ENCODE results near the gene PPP3CA.
A peak's percentile ranks its signal among the peaks of the same experiment; 100 is the strongest.

Gene PPP3CA

GRCh38 chr4:101169044-101170014 lies 178.0 kb downstream of the PPP3CA start:
- DNase-seq = peak; percentile 68

- no peak for DNase-seq
Measured at GRCh38 chr4:101163936-101164335, 183.4 kb downstream of the PPP3CA start.

DNA sequence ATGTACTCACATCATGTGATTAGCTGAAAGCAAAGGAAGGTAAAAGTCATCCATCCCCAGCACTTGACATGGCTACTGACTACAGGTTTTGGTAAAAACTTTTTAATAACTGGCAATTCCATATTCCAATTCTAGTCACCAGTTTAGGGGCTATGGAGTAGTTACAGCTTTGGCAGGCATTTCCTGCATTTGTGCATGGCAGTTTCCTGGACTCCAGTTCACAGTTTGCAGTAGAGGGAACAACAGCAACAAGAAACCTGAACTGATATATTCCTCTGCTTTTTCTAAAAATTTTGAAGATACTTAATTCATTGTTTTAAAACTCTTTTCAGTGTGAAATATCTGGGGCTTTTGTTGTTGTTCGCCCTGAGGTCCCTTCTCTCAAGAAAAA lies 184.3 kb downstream of the PPP3CA start:
- DNase-seq = no peak

DNA sequence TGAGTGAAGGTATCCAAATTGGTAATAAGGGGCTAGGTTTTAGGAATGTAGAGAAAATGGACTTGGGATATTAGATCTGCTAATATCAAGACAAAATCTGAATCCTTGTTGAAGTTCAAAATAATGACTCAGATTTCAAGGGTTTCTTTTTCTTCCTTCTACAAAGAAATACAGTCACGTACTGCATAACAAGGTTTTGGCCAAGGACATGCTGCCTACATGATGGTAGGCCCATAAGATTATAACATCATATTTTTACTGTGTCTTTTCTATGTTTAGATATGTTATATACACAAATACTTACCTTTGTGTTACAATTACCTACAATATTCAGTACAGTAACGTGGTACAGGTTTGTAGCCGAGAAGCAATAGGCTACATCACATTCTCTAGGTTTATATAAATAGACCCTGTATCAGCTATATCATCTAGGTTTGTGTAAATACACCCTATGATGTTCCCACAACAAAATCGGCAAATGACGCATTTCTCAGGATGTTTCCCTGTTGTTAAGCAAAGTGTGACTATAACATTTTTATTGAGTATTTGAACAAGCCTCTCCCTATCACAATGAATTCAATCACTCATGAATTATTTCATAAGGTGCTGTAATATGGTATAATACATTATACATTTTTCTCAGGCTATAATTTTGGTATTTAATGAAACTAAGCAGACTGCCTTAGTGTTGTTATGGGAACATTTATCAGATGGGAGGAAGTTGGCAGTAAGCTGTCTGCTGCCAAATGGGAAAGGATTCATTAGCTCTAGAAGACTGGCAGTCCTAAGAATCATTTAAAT lies 186.3 kb downstream of the PPP3CA start:
- no peak for DNase-seq

GRCh38 chr4:101158507-101158906 lies 188.8 kb downstream of the PPP3CA start:
- no peak for DNase-seq

GRCh38 chr4:101158134-101158482 lies 189.2 kb downstream of the PPP3CA start:
- DNase-seq = no peak

GRCh38 chr4:101157415-101158133 lies 189.8 kb downstream of the PPP3CA start:
- DNase-seq = no peak

GRCh38 chr4:101156619-101157310 lies 190.6 kb downstream of the PPP3CA start:
- no peak for DNase-seq

GRCh38 chr4:101155945-101156344 lies 191.4 kb downstream of the PPP3CA start:
- DNase-seq = no peak

GRCh38 chr4:101155368-101155767 lies 192.0 kb downstream of the PPP3CA start:
- DNase-seq = no peak

- no peak for DNase-seq
Measured at GRCh38 chr4:101153653-101154052, 193.7 kb downstream of the PPP3CA start.

- no peak for DNase-seq
Measured at GRCh38 chr4:101152521-101152920, 194.8 kb downstream of the PPP3CA start.

DNA sequence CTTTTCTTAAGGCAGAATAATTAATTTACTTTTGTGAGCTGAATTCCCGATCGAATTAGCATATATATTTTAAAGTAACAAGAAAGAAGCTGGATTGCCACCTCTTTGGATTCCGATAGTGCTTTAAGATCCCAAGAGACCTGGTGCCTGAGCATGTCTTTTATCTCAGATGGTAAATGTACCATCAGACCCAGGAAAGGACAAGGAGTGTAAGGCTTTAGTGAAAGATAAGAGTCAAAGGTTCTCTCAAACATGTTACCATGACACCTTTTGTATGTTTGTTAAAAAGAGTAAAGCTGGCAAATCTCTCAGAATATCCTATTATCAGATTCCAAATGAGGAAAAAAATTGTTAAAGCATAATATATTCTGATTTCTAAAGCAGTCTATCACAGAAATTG lies 198.8 kb downstream of the PPP3CA start:
- no peak for DNase-seq

GRCh38 chr4:101147283-101147682 lies 200.0 kb downstream of the PPP3CA start:
- no peak for DNase-seq

DNA sequence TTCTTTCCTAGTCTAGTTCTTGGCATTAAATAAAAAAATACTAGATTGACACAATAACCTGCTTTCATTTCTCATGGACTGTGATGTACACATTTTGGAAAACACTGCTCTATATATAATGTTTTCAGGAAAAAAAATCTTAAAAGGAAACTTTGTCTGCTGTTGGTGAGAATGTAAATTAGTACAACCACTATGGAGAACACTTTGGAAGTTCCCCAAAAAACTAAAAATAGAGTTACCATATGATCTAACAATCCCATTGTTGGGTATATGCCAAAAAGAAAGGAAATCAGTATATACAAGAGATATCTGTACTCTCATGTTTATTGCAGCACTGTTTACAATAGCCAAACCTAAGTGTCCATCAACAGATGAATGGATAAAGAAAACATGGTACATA lies 202.3 kb downstream of the PPP3CA start:
- DNase-seq = no peak

DNA sequence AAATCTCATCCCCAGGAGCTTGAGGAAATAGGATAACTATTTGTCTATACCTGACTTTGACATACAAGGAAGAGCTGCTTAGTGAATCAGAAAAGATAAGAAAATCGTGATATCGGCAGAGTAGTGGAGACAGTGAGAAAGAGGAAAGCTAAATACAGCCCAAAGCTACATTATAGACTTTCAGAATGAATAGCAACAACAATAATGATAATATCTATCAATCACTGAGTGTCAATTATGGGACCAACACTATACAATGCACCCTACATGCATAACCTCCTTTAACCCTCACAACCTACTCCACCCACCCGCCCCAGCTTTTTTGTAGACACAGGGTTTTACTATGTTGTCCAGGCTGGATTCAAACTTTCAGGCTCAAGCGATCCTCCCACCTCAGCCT lies 205.1 kb downstream of the PPP3CA start:
- DNase-seq = no peak

GRCh38 chr4:101141855-101142254 lies 205.5 kb downstream of the PPP3CA start:
- no peak for DNase-seq

DNA sequence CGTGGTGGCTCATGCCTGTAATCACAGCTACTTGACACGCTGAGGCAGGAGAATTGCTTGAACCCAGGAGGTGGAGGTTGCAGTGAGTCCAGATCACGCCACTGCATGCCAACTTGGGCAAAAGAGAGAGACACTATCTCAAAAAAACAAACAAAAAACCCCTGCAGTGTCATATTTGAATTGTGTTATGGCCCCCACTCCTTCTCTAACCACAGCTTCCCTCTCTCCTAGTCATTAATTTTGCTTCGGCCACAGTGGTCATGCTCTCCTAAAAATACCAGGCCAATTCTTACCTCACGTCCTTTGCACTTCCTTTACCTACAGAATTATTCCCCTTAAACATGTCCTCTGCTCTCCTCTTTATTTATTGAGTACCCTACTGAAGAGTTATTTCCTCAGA lies 206.1 kb downstream of the PPP3CA start:
- DNase-seq = no peak

DNA sequence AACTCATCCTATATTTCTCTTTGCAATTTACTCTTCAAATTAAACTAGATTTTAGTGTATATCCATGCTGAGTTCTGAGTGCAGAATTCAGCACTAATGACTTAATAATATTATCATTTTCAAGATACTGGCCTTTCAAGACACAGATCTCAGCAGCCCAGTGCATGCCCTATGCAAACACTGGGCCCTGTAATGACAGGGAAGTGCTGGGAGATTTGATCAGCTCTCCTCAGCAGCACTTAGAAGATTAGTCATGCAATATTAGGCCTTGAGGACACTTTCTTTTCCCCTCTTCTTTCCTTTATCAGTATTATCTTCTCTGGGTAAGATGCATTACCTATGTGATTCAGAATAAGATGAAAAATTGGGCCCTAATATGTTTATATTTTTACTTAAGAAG lies 207.1 kb downstream of the PPP3CA start:
- no peak for DNase-seq

- no peak for DNase-seq
Measured at GRCh38 chr4:101136373-101137370, 210.7 kb downstream of the PPP3CA start.

DNA sequence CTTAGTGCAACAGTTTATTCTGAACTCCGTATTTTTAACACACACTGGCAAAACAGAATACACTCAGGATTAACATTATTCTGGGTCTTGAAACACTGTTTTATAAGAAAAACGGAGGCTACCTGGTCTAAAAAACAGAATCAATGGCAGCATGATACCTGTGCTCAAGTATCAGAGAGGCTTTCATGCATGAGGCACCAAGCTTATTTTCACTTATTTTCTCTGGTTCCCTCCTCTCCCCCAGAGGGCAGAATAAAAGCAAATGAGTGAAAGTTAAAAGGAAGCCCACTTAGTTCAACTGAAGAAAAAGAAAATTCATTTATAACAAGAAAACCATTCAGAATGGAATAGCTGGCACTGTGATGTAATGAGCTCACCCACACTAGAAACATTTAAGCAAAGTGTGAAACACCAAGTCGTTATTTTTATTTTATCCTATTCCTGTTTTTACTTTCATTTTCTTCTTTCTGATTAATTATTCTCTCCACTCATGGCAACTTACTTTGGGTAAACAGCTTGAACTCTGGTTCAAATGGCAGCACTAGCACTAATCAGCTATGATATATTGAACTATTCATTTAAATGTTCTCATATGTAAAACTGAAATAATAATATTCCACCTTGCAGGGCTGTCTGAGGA lies 211.8 kb downstream of the PPP3CA start:
- DNase-seq = no peak
